ENCODE measurements around the gene ADARB1.
"Not testable (repeated sequence)": the region's sequence is repeated elsewhere in the genome, so short reads cannot be mapped to it uniquely, and the experiment has no call there.

Gene ADARB1

GRCh38 chr21:45141507-45141906 is 67.1 kb downstream of the ADARB1 start:
- TF ChIP-seq CTCF (IDR thresholded peaks at IDR 0.05; ENCODE audit: insufficient read depth, low read depth, low read length, missing control alignments), result no peak
- no peak for DNase-seq (ENCODE audit: low read depth)
- H3K4me3 ChIP-seq (ENCODE audit: low read length), result no peak overlapping the region

- no peak for TF ChIP-seq CTCF (IDR thresholded peaks at IDR 0.05; ENCODE audit: insufficient read depth, low read depth, low read length, missing control alignments)
- DNase-seq (ENCODE audit: low read depth), result peak; percentile 29
- H3K4me3 ChIP-seq (ENCODE audit: low read length), result no peak overlapping the region
These were observed 68.3 kb downstream of the ADARB1 start for GRCh38 chr21:45142469-45143308.

GRCh38 chr21:45143855-45144254 is 69.5 kb downstream of the ADARB1 start:
- H3K4me3 ChIP-seq (ENCODE audit: low read length), result no peak overlapping the region
- TF ChIP-seq CTCF (IDR thresholded peaks at IDR 0.05; ENCODE audit: insufficient read depth, low read depth, low read length, missing control alignments), result no peak
- no peak for DNase-seq (ENCODE audit: low read depth)

- H3K4me3 ChIP-seq (ENCODE audit: low read length), result no peak overlapping the region
- TF ChIP-seq CTCF (IDR thresholded peaks at IDR 0.05; ENCODE audit: insufficient read depth, low read depth, low read length, missing control alignments), result no peak
These were observed 70.8 kb downstream of the ADARB1 start for GRCh38 chr21:45145146-45145545.

GRCh38 chr21:45145846-45146245 is 71.5 kb downstream of the ADARB1 start:
- DNase-seq (ENCODE audit: low read depth); H3K4me3 ChIP-seq (ENCODE audit: low read length): not testable (repeated sequence)

More at GRCh38 chr21:45145146-45145545, 70.8 kb downstream of the ADARB1 start:
- no peak for DNase-seq (ENCODE audit: low read depth)

- DNase-seq (ENCODE audit: low read depth), result no peak
- no peak overlapping the region for H3K4me3 ChIP-seq (ENCODE audit: low read length)
- TF ChIP-seq CTCF (IDR thresholded peaks at IDR 0.05; ENCODE audit: insufficient read depth, low read depth, low read length, missing control alignments), result no peak
These were observed 71.9 kb downstream of the ADARB1 start for GRCh38 chr21:45146306-45146705.

GRCh38 chr21:45146801-45147200 is 72.4 kb downstream of the ADARB1 start:
- DNase-seq (ENCODE audit: low read depth), result no peak
- no peak for TF ChIP-seq CTCF (IDR thresholded peaks at IDR 0.05; ENCODE audit: insufficient read depth, low read depth, low read length, missing control alignments)
- H3K4me3 ChIP-seq (ENCODE audit: low read length), result no peak overlapping the region

All from epithelial cell of esophagus (primary cell).